Ishikawa (cell line): ENCODE measurements around the gene GRP.

ENCODE experiments used
- CREB1 ChIP-seq: IDR thresholded peaks from 2 replicates; pipeline ENCODE4 v1.6.1; 2012; ENCODE audit warnings: low read depth
- EGR1 ChIP-seq: IDR thresholded peaks from 2 replicates; pipeline ENCODE4 v1.6.1; 2012
- EP300 ChIP-seq: IDR thresholded peaks from 2 replicates; pipeline ENCODE4 v1.6.1; 2012; ENCODE audit warnings: borderline replicate concordance
- REST ChIP-seq: IDR thresholded peaks from 2 replicates; pipeline ENCODE4 v1.6.1; 2012; ENCODE audit warnings: low read depth, mild to moderate bottlenecking
- USF1 ChIP-seq: IDR thresholded peaks from 2 replicates; pipeline ENCODE4 v1.6.1; 2012

- TF ChIP-seq EP300 (no peak), EGR1 (no peak), CREB1 (no peak), REST (no peak), USF1 (no peak)
Observed at GRCh38 chr18:59180150-59180845, 39.7 kb upstream of the GRP start.
